ENCODE results near the gene MRE11. TPM values are rescaled to one million over a fixed set of nuclear protein-coding genes. Genes with fewer than 3 reads are reported as not detected.

The MRE11 gene
- total RNA-seq, 4 donors from 2014 or later, result 12.2 to 45.2 (median 18.4) TPM

DNA sequence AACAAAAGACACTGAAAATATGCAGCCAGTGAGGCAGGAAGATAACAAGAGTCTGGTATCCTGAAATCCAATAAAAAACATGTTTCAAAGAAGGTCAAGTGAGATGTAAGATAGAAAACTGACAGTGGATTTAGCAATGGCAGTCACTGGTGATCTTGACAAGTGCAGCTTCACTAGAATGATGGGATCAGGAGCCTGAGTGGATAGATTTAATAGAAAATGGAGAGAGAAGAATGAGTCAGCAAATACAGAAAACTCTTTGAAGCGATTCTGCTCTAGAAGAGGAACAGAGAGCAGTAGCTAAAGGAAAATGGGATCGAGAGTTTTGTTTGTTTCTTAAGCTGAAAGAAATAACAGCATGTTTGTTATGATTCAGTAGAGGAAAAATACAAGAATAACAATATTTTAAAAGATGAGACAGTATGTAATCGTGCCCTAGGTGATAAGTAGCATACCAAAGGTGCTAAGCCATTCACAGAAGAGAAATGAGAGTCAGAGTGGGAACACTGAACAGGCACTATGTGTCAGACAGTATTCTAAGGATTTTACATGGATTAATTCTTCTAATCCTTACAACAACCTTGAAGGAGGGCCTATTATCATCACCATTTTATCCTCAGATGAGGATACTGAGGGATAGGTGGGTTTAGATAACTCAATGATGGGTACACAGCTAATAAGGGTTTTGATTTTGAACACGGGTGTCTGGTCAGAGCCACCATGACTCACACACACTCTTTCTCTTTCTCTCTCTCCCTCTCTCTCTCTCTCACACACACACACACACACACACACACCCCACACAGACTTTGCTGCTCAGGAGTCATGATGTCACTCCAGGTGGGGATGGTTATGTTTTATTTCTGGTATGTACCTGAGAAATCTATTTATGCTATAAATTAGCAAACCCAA lies 36.3 kb downstream of the MRE11 start:
- no peak for TF ChIP-seq EP300 (IDR thresholded peaks at IDR 0.05)
- TF ChIP-seq, protein P1, sequence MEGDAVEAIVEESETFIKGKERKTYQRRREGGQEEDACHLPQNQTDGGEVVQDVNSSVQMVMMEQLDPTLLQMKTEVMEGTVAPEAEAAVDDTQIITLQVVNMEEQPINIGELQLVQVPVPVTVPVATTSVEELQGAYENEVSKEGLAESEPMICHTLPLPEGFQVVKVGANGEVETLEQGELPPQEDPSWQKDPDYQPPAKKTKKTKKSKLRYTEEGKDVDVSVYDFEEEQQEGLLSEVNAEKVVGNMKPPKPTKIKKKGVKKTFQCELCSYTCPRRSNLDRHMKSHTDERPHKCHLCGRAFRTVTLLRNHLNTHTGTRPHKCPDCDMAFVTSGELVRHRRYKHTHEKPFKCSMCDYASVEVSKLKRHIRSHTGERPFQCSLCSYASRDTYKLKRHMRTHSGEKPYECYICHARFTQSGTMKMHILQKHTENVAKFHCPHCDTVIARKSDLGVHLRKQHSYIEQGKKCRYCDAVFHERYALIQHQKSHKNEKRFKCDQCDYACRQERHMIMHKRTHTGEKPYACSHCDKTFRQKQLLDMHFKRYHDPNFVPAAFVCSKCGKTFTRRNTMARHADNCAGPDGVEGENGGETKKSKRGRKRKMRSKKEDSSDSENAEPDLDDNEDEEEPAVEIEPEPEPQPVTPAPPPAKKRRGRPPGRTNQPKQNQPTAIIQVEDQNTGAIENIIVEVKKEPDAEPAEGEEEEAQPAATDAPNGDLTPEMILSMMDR (IDR thresholded peaks at IDR 0.05), result no peak
- no peak overlapping the region for H3K4me3 ChIP-seq
- H3K9me3 ChIP-seq, result no peaks in the 10 kb centered on the region
- H3K27ac ChIP-seq, result no peak overlapping the region
- peaks cover 50% of the 10 kb centered on the region for H3K36me3 ChIP-seq
- no peak for DNase-seq (ENCODE audit: low spot score in 2 of 2)
- H3K27me3 ChIP-seq, result no peaks in the 10 kb centered on the region
- no peaks in the 10 kb centered on the region for H3K4me1 ChIP-seq
- 80% methylated on average over 4 of the region's 4 CpGs for WGBS

DNA sequence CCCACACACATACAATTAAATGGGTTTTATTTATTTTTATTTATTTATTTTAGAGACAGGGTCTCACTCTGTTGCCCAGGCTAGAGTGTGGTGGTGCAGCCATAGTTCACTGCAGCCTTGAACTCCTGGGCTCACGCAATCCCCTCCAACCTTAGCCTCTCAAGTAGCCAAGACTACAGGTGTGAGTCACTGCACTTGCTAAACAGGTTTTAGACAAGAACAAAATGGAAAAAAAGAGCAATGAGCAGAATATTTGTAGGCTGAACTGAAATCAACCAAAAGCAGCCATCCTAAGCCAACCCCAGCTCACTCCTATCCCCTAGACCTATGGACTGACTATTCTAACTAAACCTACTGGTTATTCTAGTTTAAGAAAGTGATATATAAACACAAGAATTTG lies 37.8 kb downstream of the MRE11 start:
- TF ChIP-seq POLR2AphosphoS5 (IDR thresholded peaks at IDR 0.05) (no peak), EP300 (IDR thresholded peaks at IDR 0.05) (no peak), POLR2A (IDR thresholded peaks at IDR 0.05) (no peak)
- TF ChIP-seq, protein P1 (IDR thresholded peaks at IDR 0.05), result no peak
- Histone ChIP-seq H3K36me3 (peaks cover 41% of the 10 kb centered on the region), H3K9me3 (no peaks in the 10 kb centered on the region), H3K27ac (no peak overlapping the region), H3K4me3 (no peak overlapping the region), H3K4me1 (no peaks in the 10 kb centered on the region), H3K27me3 (no peaks in the 10 kb centered on the region)
- DNase-seq (ENCODE audit: low spot score in 2 of 2), result no peak
- 53% methylated on average over 1 of the region's 1 CpG for WGBS

DNA sequence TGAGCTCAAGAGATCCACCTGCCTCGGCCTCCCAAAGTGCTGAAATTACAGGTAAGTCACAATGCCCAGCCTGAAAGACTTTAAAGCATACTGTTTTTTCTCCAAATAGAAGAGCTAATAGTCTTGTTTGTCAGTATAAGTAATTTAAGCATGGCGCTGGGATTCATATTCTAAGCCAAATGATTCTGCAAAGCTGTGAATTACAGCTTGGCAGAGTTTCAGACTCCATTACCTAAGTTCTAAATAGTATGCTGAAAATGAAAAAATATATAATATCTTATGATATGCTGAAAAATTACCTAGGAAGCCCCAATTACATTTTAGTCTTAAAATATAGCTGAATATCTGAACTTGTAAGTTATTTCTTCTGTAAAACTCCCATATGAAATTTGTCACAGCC lies 39.3 kb downstream of the MRE11 start:
- TF ChIP-seq POLR2A (IDR thresholded peaks at IDR 0.05), result no peak
- TF ChIP-seq EP300 (IDR thresholded peaks at IDR 0.05), result no peak
- TF ChIP-seq, protein P1 (IDR thresholded peaks at IDR 0.05), result no peak
- no peak for TF ChIP-seq POLR2AphosphoS5 (IDR thresholded peaks at IDR 0.05)
- Histone ChIP-seq H3K4me1 (no peaks in the 10 kb centered on the region), H3K9me3 (no peaks in the 10 kb centered on the region), H3K27me3 (no peaks in the 10 kb centered on the region), H3K36me3 (peaks cover 25% of the 10 kb centered on the region), H3K4me3 (no peak overlapping the region), H3K27ac (no peak overlapping the region)
- 96% methylated on average over 2 of the region's 2 CpGs for WGBS
- no peak for DNase-seq (ENCODE audit: low spot score in 2 of 2)

DNA sequence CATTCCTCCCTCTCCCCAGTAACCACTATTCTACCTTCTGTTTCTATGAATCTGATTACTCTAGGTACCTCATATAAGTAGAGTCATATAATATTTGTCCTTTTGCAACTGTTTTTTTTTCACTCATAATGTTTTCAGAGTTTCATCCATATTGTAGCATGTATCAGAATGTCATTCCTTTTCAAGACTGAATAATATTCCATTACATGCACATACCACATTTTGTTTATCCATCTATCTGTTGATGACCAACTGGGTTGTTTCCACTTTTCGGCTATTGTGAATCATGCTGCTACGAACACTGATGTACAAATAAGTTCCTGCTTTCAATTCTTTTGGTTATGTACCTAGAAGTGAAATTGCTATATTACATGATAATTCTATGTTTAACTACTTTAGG lies 40.7 kb downstream of the MRE11 start:
- peaks cover 23% of the 10 kb centered on the region for H3K36me3 ChIP-seq
- WGBS, result 94% methylated on average over 2 of the region's 2 CpGs
- H3K4me1 ChIP-seq, result no peaks in the 10 kb centered on the region
- no peak for TF ChIP-seq POLR2A (IDR thresholded peaks at IDR 0.05)
- H3K9me3 ChIP-seq, result no peaks in the 10 kb centered on the region
- no peak for DNase-seq (ENCODE audit: low spot score in 2 of 2)
- H3K27me3 ChIP-seq, result no peaks in the 10 kb centered on the region
- H3K27ac ChIP-seq, result no peak overlapping the region
- no peak overlapping the region for H3K4me3 ChIP-seq

DNA sequence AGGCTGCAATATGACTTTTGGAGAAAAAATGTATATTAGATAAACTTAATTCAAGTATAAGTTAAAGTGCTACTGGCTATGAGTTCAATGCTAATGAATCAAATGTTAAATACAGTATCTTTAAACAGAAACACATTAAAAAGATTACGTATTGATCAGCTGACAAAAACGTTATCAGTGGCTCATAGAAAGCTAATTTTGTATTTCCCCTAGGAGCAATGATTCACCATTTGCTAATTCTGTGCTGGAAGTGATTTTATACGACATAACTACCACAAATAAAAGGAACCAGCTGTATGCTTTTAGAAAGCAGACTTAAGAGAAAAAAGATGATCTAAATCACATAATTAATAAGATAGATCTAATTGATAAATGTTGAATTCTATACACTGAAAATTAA lies 43.6 kb downstream of the MRE11 start:
- H3K27me3 ChIP-seq, result no peaks in the 10 kb centered on the region
- no peak overlapping the region for H3K27ac ChIP-seq
- no peak overlapping the region for H3K4me3 ChIP-seq
- no peaks in the 10 kb centered on the region for H3K9me3 ChIP-seq
- TF ChIP-seq POLR2AphosphoS5 (IDR thresholded peaks at IDR 0.05), result no peak
- WGBS, result 55% methylated on average over 3 of the region's 3 CpGs
- DNase-seq (ENCODE audit: low spot score in 2 of 2), result no peak
- H3K36me3 ChIP-seq, result peaks cover 43% of the 10 kb centered on the region
- no peaks in the 10 kb centered on the region for H3K4me1 ChIP-seq

DNA sequence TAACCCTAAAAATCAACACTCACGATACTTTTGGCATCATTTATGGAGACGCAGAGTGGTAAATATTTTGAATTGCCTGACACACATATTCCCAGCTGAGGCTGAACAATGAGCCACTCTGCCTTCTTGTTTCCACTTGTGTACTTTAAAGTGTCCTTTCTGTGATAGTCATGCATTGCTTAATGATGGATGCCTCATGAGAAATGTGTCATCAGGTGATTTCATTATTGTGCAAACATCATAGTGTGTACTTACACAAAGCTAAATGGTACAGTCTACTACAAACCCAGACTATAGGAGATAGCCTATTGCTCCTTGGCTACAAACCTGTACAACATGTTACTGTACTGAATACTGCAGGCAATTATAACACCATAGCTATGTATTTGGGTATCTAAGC lies 44.2 kb downstream of the MRE11 start:
- Histone ChIP-seq H3K36me3 (peaks cover 44% of the 10 kb centered on the region), H3K27ac (no peak overlapping the region), H3K4me3 (no peak overlapping the region), H3K27me3 (no peaks in the 10 kb centered on the region), H3K9me3 (no peaks in the 10 kb centered on the region), H3K4me1 (no peaks in the 10 kb centered on the region)
- TF ChIP-seq POLR2A (IDR thresholded peaks at IDR 0.05) (no peak), EP300 (IDR thresholded peaks at IDR 0.05) (no peak), POLR2AphosphoS5 (IDR thresholded peaks at IDR 0.05) (no peak)
- TF ChIP-seq, protein P1 (IDR thresholded peaks at IDR 0.05), result no peak
- no peak for DNase-seq (ENCODE audit: low spot score in 2 of 2)
- WGBS, result 84% methylated on average over 2 of the region's 2 CpGs
